H4 (cell line): Measurements from ENCODE around the gene SPTBN4. TPM values are rescaled to one million over a fixed set of nuclear protein-coding genes. Genes with fewer than 3 reads are reported as not detected.
"Not testable (repeated sequence)": the region's sequence is repeated elsewhere in the genome, so short reads cannot be mapped to it uniquely, and the experiment has no call there.

Experiments
- DNase-seq: peaks from one replicate; pipeline ENCODE4 v3.0.0-alpha.2; 2015; ENCODE audit warnings: low spot score
- total RNA-seq: library from RNA; depleted of rRNA; stranded (reverse); fragments of >200 nt; shearing (Covaris generic); gene quantifications from 2 replicates; pipeline ENCODE4 v1.2.3, GENCODE V29; 2014; rRNA removed

Gene SPTBN4
- 0.23 and 0.56 TPM in 2 replicates for total RNA-seq

DNA sequence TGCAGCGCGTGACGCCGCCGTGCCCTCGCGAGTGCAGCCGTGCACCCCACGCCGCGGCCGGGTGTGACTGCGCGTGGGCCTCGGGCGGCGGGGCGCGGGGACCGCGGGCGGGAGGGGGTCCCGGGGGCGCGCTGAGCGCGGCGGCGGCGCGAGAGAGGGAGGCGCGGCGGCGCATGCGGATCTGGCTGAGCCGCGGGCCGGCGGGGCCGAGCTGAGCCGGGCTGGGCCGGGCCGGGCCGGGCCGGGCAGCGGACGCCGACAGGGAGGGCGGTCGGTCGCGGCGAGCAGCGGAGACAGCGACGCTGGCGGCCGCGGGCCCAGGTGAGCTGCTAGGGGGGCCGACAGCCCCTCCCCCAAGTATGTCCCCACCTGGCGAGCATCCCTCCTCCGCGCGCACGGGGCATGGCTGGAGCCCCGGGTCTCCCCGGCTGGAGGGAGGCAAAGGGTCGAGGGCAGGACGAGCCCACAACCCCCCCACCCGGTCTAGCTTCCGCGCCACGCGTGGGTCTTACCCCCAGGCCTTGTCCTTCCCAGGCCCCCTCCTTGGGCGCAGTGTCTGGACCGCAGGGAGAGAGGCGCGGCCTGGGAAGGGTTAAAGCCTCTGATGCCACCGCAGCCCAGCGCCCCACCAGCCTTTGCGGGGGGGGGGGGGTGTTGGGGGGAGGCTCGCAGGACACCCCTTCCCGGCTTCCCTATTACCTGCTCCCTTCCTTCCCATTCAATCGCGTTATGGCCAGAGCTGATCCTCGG, at the start of gene SPTBN4:
TSS of gene SPTBN4 (plus strand) at position 17 of the 750 bp plus-strand sequence. CDS start 5,621 bp downstream, outside the sequence.
- DNase-seq = no peak

DNA sequence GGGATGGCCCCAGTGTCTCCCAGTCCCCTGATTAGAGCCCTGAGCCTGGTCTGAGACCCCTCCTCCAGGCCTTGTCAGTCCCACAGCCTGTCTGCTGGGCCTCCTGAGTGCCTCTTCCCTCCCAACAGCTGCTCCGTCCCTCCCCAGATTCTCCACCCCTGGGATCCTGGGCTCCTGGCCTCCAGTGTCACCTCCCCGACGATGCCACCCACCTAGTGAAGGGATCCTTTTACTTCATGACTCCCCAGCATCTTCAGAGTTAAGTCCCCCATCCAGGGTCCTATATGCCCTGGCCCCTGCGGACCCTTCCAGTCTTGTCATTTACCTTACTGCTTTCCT, 49.2 kb upstream of the SPTBN4 start:
- no peak for DNase-seq

DNA sequence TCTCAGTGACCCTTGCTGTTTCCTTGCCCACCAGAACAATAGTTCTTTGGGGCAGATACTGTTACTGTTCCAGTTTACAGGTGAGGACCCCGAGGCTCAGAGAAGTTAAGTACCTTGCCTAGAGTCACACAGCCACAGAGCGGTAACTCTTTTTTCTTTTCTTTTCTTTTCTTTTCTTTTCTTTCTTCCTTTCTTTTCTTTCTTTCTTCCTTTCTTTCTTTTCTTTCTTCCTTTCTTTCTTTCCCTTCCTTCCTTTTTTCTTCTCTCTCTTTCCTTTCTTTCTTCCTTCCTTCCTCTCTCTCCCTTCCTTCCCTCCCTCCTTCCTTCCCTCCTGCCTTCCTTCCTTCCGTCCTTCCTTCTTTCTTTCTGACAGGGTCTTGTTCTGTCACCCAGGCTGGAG, 48.8 kb upstream of the SPTBN4 start:
- DNase-seq = no peak

DNA sequence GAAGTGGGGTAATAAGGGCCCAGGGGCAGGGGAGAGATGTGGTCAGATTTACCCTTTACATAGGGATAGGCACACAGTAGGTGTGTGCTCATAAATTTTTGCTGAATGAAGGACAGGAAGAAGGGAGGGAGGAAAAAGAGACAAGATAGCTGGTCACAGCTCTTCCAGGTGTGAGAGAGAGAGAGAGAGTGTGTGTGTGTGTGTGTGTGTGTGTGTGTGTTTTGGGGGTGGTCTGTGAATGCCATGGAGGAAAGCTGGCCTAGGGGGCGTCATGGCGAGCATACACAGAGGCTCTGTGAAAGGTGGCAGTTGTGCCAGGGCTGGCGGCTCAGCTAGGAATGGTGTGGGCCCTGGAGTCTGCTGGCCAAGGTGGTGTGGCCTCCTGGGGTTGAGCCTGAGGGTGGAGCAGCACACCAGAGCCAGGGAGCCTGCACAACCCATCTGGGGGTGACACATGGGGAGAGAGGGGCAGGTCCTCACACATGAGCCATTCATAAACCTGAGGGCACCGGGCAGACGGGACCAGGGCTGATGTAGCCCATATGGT, 47.7 kb upstream of the SPTBN4 start:
- no peak for DNase-seq

DNA sequence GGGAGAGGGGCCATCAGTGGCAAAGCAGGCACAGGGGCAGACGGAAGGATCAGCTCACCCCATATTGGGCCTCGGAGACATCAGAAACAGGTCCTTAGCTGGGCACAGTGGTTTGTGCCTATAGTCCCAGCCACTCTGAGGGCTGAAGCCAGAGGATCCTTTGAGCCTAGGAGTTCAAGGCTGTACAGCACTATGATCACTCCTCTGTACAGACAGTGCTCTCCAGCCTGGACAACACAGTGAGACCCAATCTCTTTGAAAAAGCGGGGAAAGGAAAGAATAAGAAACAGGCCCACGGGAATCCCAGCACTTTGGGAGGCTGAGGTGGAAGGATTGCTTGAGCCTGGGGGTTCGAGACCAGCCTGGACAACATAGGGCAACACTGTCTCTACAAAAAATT, 47.0 kb upstream of the SPTBN4 start:
- no peak for DNase-seq

DNA sequence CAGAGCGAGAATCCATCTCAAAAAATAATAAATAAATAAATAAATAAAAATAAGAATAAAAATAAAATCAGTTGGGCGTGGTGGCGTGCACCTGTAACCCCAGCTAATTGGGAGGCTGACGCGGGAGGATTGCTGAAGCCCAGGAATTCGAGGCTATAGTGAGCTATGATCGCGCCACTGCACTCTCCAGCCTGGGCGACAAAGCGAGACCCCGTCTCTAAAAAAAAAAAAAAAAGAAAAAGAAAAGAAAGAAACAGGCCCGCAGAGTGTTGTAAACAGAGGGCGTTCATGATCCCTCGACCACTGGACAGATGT, 46.4 kb upstream of the SPTBN4 start:
- DNase-seq = no peak

DNA sequence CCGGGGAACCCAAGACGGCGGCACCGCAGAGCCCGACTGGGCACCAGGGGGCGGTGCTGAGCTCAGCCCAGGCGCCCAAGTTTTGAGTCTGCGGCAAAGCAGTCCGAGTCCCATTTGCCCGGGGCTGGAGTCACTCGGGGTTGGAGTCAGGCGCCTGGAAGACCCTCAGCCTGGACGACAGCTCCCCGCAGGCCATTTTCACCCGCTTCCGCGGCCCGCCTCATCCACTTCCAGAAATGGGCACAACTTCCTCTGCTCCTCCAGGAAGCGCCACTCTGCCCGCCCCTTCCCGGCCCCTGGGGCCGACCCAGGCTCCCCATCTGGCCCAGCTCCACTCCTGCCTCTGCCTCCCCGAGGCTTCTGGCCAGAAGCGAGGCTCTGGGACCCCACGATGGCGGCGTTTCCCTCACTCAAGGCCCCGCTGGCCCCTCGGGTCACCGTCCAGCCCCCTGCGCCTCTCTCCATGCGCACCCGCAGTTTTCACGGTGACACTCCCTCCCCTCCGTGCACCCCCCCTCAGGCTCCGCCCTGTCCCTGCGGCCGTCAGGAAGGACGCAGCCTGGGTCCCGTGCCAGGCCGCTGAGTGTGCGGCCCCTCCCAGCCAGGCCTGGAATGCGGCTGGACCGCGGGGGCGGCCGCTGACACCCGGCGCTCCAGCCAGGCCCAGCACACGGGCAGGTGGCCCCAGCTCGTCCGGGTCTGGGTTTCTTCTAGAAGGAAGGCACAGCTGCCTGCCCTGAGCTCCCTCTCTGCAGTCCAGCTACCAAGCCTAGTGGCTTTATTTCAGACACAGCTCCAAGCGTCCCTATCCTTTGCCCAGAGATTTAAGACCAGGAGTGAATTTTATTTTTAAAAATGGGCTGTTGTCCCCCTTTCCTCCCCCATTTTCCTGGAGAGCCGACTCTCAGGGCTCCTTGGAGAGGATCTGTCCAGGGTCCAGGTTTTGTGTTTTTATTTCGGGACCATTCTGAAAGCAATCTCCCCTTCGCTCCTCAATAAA, 45.7 kb upstream of the SPTBN4 start:
- DNase-seq = peak; percentile 87

DNA sequence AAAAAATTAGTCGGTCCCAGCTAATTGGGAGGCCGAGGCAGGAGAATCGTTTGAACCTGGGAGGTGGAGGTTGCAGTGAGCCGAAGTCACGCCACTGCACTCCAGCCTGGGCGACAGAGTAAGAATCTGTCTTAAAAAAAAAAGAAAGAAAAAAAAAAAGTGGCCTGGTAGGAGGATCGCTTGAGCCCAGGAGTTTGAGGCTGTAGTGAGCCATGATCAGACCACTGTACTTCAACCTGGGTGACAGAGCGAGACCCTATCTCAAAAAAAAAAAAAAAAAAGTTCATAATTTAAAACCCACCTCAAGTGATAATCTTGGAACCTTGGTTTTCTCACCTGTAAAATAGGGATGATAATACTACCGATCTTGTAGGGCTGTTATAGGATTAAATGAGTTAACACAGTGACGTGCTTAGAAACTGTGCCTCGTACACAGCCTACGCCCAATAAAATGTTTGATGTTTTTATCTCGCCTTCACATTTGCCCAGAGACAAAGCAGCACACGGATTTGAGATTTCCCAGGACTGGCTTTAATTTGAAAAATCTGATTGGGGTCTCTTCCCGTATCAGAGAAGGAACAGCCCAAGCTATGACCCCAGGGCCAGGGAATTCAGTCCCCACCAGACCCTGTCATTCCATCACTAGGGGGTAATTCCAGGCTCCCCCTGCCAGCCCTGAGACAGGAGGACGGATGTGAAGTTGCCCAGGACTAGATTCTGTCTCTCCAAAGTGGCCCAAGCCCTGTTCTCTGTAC, 44.6 kb upstream of the SPTBN4 start:
- DNase-seq = no peak

DNA sequence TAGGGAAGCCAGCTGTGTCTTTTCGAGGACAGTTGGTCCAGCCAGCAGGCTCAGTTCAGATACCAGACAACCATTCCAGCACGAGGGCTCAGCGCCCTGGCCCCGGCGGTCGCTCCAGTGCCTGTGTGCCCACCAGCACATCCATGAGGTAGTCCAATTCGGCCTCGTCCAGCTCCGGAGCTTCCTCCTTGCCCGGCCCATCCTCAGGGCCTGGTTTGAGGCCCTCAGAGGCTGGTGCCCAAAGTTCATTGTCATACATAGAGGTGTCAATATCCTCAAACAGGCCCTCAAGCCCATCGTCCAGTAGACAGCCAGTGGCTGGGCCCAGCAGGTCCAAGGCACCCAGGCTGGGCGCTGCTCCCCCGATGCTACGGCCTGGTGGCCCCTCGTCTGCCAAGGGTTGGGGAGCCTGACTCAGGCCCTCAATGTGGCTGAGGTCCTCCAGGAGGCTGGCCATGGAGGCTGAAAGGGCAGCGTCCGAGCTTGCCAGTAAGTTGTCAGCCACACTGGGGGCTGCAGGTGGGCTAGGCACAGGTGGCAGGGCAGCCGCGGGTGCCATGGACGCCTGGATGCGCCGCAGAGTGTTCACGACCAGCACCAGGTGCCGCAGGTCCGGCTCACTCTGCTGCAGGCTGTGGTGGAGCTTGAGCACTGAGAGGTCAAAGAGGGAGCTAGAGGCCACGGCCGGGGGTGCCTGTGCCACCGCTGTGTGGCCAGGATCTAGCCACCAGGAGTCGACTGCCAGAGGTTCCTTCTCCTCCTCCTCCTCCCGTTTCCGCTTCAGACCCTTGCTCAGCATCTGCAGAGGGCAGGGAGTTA, 43.8 kb upstream of the SPTBN4 start:
- no peak for DNase-seq

DNA sequence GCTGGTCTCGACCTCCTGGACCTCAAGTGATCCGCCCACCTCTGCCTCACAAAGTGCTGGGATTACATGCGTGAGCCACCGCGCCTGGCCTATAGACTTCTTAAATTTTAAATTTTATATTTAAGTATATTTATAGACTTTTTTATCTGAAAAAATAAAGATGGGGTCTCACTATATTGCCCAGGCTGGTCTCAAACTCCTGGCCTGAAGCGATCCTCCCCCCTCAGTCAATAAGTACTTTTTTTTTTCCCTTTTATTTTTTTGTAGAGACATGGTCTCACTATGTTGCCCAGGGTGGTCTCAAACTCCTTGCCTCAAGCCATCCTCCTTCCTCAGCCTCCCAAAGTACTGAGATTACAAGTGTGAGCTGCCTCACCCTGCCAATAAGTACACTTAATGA, 42.9 kb upstream of the SPTBN4 start:
- DNase-seq = no peak

DNA sequence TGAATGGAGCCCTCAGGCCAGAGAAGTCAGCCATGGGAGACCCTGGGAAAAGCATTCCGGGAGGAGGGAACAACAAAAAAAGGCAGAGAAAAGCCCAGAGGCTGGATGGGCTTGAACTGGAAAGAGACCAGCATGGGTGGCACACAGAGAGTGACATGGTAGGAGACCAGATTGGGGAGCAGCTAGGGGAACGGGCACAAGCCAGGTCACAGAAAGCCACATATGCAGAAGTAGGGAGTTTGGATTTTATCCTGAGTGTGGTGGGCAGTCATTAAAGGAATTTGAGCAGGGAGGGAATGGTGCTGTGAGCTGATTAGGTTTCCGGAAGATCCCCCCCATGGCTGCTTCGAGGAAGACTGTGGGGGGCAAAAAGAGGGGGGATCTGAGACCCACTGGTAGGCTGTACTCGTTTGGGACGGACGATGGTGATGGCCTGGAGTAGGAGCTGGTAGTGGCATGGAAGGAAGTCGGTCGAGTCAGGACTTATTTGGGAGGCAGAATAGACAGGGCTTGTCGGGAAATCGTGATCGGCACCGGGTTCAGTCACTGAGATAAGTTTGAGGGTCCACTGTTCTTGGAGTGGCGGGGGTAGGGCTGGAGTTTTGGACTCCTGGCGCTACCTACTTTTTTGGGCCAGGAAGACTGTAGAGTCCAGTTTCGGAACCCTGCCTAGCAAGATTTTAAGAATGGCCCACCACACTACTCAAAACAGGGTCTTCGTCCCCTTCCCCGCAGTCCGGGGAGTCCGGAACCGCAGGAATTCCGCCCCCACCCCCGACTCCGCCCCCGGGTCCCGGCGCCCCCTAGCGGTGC, 42.0 kb upstream of the SPTBN4 start:
- DNase-seq = no peak

DNA sequence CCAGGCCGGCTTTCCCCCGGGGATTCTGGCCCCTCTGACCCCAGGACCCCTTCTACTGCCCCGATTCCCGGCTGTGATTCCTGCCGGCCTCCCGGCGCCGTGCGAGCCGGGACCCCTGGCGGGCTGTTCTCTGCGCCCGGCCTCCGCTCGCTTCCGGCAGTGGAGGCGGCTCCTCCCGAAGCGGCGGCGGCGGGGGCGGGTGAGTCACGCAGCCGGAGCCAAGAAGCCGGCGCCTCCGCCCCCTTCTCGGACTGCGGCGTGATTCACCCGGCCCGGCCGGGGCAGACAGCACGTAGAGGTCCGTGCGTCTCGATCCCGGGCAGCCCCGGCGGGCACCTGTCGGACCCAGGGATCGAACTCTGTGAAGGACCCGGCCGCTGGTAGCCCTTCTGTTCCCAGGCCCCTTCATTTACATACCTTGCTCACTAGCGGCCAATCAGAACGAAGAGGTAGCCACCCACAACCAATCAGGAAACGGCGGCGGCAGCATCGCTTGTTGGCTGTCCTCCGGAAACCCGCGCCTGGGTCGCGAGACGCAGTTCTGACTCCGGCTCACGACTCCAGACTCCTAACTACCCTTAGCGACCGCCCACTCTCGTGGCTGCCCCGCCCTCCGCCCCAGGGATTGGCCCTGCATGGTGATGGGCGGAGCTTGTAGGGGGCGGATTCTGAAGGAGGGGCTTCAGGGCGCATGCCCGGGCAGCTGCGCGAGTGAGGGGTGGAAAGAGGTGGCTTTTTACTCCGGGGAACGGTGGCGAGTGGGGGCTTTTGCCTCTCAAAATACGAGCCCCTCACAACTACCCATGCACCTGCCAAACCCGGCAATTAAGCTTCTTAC, 41.1 kb upstream of the SPTBN4 start, which contains the start of gene SERTAD1:
TSS of gene SERTAD1 (minus strand) at position 543 of the 838 bp plus-strand sequence. CDS start 2,446 bp downstream, outside the sequence.
- peak; percentile 98 for DNase-seq

DNA sequence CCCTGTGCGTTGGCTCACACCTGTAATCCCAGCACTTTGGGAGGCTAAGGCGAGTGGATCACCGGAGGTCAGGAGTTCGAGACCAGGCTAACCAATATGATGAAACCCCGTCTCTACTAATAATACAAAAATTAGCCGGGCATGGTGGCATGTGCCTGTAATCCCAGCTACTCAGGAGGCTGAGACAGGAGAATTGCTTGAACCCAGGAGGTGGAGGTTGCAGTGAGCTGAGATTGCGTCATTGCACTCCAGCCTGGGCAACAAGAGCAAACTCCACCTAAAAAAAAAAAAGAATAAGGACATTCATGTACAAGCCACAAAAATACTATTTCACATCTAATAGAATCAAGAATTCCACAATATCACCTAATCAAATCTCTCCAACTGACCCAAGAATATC, 38.6 kb upstream of the SPTBN4 start:
- not testable (repeated sequence) for DNase-seq

DNA sequence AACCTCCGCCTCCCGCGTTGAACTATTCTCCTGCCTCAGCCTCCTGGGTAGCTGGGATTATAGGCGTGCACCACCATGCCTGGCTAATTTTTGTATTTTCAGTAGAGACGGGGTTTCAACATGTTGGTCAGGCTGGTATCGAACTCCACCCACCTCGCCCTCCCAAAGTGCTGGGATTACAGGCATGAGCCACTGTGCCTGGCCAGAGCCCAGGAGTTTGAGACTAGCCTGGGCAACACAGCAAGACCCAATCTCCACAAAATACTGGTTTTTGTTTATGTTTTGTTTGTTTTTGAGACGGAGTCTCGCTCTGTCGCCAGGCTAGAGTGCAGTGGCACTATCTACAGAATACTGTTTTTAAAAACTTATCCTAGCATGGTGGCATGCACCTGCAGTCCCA, 36.6 kb upstream of the SPTBN4 start:
- not testable (repeated sequence) for DNase-seq

DNA sequence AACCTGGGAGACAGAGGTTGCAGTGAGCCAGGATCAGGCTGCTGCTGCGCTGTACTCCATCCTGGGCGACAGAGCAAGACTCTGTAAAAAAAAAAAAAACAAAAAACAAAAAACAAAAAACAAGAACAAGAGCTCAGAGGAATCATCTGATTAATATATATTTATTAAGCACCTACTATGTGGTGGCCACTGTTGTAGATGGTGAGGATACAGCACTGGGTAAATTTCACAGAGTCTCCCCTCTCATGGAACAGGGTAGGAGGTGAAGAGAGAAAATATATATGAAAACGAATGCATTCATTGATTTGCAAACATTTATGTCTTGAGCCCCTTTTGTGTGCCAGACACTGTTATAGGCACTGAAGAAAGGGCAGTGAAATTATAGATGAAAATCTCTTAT, 35.1 kb upstream of the SPTBN4 start:
- DNase-seq = no peak

DNA sequence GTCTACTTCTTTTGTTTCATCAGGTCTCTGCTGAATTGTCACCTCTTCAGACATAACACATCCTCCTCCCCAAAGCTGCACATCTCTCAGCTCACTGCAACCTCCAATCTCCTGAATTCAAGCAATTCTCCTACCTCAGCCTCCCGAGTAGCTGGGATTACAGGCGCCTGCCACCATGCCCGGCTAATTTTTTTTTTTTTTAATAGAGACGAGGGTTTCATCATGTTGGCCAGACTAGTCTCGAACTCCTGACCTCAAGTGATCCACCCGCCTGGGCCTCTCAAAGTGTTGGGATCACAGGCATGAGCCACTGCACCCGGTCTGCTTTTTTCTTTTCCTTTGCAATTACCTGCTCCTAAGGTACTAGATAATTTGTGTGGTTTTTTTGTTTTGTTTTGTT, 34.0 kb upstream of the SPTBN4 start:
- not testable (repeated sequence) for DNase-seq

DNA sequence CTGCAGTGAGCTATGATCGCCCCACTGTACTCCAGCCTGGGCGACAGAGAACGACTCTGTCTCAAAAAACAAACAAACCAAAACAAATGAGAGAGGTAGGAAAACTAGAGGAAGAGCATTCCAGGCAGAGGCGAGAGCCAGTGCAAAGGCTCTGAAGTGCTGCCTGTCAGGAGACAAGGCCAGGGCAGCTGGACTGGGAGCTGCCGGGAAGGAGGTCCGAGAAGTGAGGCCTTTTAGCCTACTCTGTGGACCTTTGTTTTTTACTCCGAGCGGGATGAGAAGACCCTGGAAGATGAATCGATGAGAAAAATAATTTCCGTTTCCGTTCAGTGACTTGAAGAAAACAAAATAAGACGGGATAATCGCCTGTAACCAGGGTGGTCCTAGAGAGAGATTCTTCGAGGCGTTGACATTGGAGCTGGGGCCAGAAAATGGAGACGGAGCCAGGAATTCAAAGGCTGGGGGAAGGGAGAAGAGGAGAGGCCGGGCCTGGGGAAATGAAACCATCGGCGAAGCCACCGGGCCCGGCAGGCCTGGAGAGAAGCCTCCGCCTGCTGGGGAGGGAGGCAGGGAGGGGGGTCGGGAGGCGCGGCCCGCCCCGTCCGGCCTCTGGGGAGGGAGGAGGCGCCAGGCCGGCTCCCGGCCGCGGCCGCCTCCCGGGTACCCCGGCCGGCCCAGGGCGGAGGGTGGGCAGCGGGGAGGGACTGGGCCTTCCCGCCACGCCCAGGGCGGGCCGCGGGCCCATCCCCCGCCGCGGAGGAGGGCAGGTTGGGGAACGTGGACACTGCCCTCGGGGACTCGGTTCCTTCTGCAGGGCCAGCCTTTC, 33.2 kb upstream of the SPTBN4 start:
- peak; percentile 83 for DNase-seq

DNA sequence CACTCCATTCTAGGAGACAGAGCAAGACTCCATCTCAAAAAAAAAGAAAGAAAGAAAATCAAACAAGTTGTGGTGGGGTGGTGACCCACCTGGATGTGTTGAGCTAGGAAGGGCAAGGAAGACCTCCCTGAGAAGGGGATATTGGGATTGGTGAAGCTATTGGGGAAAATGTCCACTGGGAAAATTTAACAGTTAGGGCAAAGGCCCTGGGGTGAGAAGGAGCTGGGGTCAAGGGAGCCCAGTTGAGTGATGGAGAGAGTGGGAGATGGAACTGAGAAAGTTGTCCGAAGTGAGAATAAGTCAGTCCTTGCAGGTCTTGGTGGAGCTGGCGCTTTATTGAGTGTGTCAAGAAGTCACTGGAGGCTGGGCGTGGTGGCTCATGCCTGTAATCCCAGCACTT, 28.5 kb upstream of the SPTBN4 start:
- DNase-seq = no peak
